Measurements from ENCODE around the gene GPR17.

The GPR17 gene

GRCh38 chr2:127605691-127606263, 40.2 kb upstream of the GPR17 start:
- Histone ChIP-seq H4K91ac (ENCODE audit: low read length) (no peak overlapping the region), H2AFZ (ENCODE audit: low read depth, low read length) (no peak overlapping the region), H3K4me2 (ENCODE audit: low read length, poor library complexity, severe bottlenecking) (no peak overlapping the region)

GRCh38 chr2:127606625-127607398, 39.1 kb upstream of the GPR17 start:
- Histone ChIP-seq H3K79me1 (replicated peaks; ENCODE audit: low read length, poor library complexity, severe bottlenecking) (no peaks in the 10 kb centered on the region), H4K91ac (ENCODE audit: low read length) (no peak overlapping the region), H2BK5ac (ENCODE audit: low read depth, low read length, poor library complexity, severe bottlenecking) (no peak overlapping the region), H3K4ac (ENCODE audit: low read depth in 1 of 2, low read length in 2 of 2) (no peak overlapping the region), H3K4me2 (ENCODE audit: low read length, poor library complexity, severe bottlenecking) (no peak overlapping the region), H3K4me1 (ENCODE audit: control insufficient read depth, insufficient read depth, low read depth, low read length) (peaks cover 1% of the 10 kb centered on the region), H3K14ac (ENCODE audit: low read length in 2 of 2) (no peak overlapping the region), H3K9me3 (ENCODE audit: control insufficient read depth, low read length) (peaks cover 33% of the 10 kb centered on the region), H3K4me3 (ENCODE audit: insufficient read depth in 1 of 2, low read depth in 1 of 2, low read length in 2 of 2) (no peak overlapping the region), H2BK15ac (ENCODE audit: low read depth, poor library complexity, severe bottlenecking) (no peak overlapping the region), H3K27ac (ENCODE audit: low read length, poor library complexity, severe bottlenecking) (no peak overlapping the region), H2AK5ac (ENCODE audit: low read length, severe bottlenecking) (no peak overlapping the region), H2BK120ac (ENCODE audit: low read depth, low read length) (no peak overlapping the region), H3K18ac (ENCODE audit: low read depth in 1 of 2, low read length in 2 of 2) (no peak overlapping the region), H2AFZ (ENCODE audit: low read depth, low read length) (no peak overlapping the region), H3K27me3 (ENCODE audit: control insufficient read depth in 1 of 2, insufficient read depth in 1 of 2, low read length in 2 of 2) (peaks cover 14 to 17% of the 10 kb centered on the region in 2 experiments), H3K23ac (ENCODE audit: low read length in 2 of 2) (no peak overlapping the region), H3K36me3 (ENCODE audit: control insufficient read depth in 1 of 2, insufficient read depth in 2 of 2, low read depth in 1 of 2, low read length in 2 of 2) (no peaks in the 10 kb centered on the region), H3K9ac (ENCODE audit: low read length) (no peak overlapping the region), H4K8ac (ENCODE audit: low read length) (no peak overlapping the region), H2BK12ac (ENCODE audit: low read length in 2 of 2) (no peak overlapping the region)
- 87% methylated on average over 17 of the region's 17 CpGs for WGBS
- DNase-seq, result no peak

More at GRCh38 chr2:127605691-127606263, 40.2 kb upstream of the GPR17 start:
- Histone ChIP-seq H3K9ac (ENCODE audit: low read length) (no peak overlapping the region), H3K23ac (ENCODE audit: low read length in 2 of 2) (no peak overlapping the region), H2AK5ac (ENCODE audit: low read length, severe bottlenecking) (no peak overlapping the region), H3K14ac (ENCODE audit: low read length in 2 of 2) (no peak overlapping the region), H3K27me3 (ENCODE audit: control insufficient read depth in 1 of 2, insufficient read depth in 1 of 2, low read length in 2 of 2) (peaks cover 13 to 14% of the 10 kb centered on the region in 2 experiments), H3K18ac (ENCODE audit: low read depth in 1 of 2, low read length in 2 of 2) (no peak overlapping the region), H4K8ac (ENCODE audit: low read length) (no peak overlapping the region), H3K27ac (ENCODE audit: low read length, poor library complexity, severe bottlenecking) (no peak overlapping the region), H3K4me3 (ENCODE audit: insufficient read depth in 1 of 2, low read depth in 1 of 2, low read length in 2 of 2) (no peak overlapping the region), H3K36me3 (ENCODE audit: control insufficient read depth in 1 of 2, insufficient read depth in 2 of 2, low read depth in 1 of 2, low read length in 2 of 2) (no peaks in the 10 kb centered on the region), H3K9me3 (ENCODE audit: control insufficient read depth, low read length) (peaks cover 38% of the 10 kb centered on the region), H2BK15ac (ENCODE audit: low read depth, poor library complexity, severe bottlenecking) (no peak overlapping the region), H2BK5ac (ENCODE audit: low read depth, low read length, poor library complexity, severe bottlenecking) (no peak overlapping the region), H2BK120ac (ENCODE audit: low read depth, low read length) (no peak overlapping the region), H2BK12ac (ENCODE audit: low read length in 2 of 2) (no peak overlapping the region), H3K4ac (ENCODE audit: low read depth in 1 of 2, low read length in 2 of 2) (no peak overlapping the region), H3K4me1 (ENCODE audit: control insufficient read depth, insufficient read depth, low read depth, low read length) (peaks cover 1% of the 10 kb centered on the region), H3K79me1 (replicated peaks; ENCODE audit: low read length, poor library complexity, severe bottlenecking) (no peaks in the 10 kb centered on the region)
- DNase-seq, result no peak
- 90% methylated on average over 6 of the region's 7 CpGs for WGBS

GRCh38 chr2:127607399-127607908, 38.5 kb upstream of the GPR17 start:
- Histone ChIP-seq H2BK5ac (ENCODE audit: low read depth, low read length, poor library complexity, severe bottlenecking) (no peak overlapping the region), H3K27me3 (ENCODE audit: control insufficient read depth in 1 of 2, insufficient read depth in 1 of 2, low read length in 2 of 2) (peaks cover 14 to 17% of the 10 kb centered on the region in 2 experiments), H3K9ac (ENCODE audit: low read length) (no peak overlapping the region), H2AK5ac (ENCODE audit: low read length, severe bottlenecking) (no peak overlapping the region), H2BK120ac (ENCODE audit: low read depth, low read length) (no peak overlapping the region), H3K36me3 (ENCODE audit: control insufficient read depth in 1 of 2, insufficient read depth in 2 of 2, low read depth in 1 of 2, low read length in 2 of 2) (peaks cover 0 to 3% of the 10 kb centered on the region in 2 experiments), H3K23ac (ENCODE audit: low read length in 2 of 2) (no peak overlapping the region), H2BK12ac (ENCODE audit: low read length in 2 of 2) (no peak overlapping the region), H3K4me2 (ENCODE audit: low read length, poor library complexity, severe bottlenecking) (no peak overlapping the region), H3K14ac (ENCODE audit: low read length in 2 of 2) (no peak overlapping the region), H3K79me1 (replicated peaks; ENCODE audit: low read length, poor library complexity, severe bottlenecking) (no peaks in the 10 kb centered on the region), H3K4me1 (ENCODE audit: control insufficient read depth, insufficient read depth, low read depth, low read length) (peaks cover 1% of the 10 kb centered on the region), H4K91ac (ENCODE audit: low read length) (no peak overlapping the region), H3K4ac (ENCODE audit: low read depth in 1 of 2, low read length in 2 of 2) (no peak overlapping the region), H2BK15ac (ENCODE audit: low read depth, poor library complexity, severe bottlenecking) (no peak overlapping the region), H3K18ac (ENCODE audit: low read depth in 1 of 2, low read length in 2 of 2) (no peak overlapping the region), H3K9me3 (ENCODE audit: control insufficient read depth, low read length) (peaks cover 28% of the 10 kb centered on the region), H2AFZ (ENCODE audit: low read depth, low read length) (no peak overlapping the region), H3K4me3 (ENCODE audit: insufficient read depth in 1 of 2, low read depth in 1 of 2, low read length in 2 of 2) (no peak overlapping the region), H4K8ac (ENCODE audit: low read length) (no peak overlapping the region), H3K27ac (ENCODE audit: low read length, poor library complexity, severe bottlenecking) (no peak overlapping the region)
- DNase-seq, result no peak
- WGBS, result 90% methylated on average over 9 of the region's 9 CpGs

All from mesenchymal stem cell (in vitro differentiated cells and primary cell).